K562 (cell line): ENCODE measurements around the gene NAV2. TPM values are rescaled to one million over a fixed set of nuclear protein-coding genes. Genes with fewer than 3 reads are reported as not detected.

Source experiments
- BHLHE40 ChIP-seq: IDR thresholded peaks from 2 replicates; pipeline ENCODE4 v1.6.1; 2011; ENCODE audit warnings: low read length, improper control_type of control experiment
- CEBPB ChIP-seq: fragments of 450-650 bp; IDR thresholded peaks from 2 replicates; pipeline ENCODE4 v1.6.1; 2016; ENCODE audit warnings: missing genetic modification characterization, missing compliant biosample characterization
- CHD4 ChIP-seq: fragments of 200-600 bp; sonication (generic); IDR thresholded peaks from 3 replicates; pipeline ENCODE4 v1.6.1; 2012; ENCODE audit warnings: low read depth, mild to moderate bottlenecking, mixed read lengths, low read length, inconsistent platforms; ENCODE audit not compliant: insufficient read depth, insufficient replicate concordance, poor library complexity, severe bottlenecking
- E2F6 ChIP-seq, 2 experiments: IDR thresholded peaks; 2 replicates each; pipeline ENCODE4 v1.6.1; 2011; ENCODE audit warnings: borderline replicate concordance in 1 of 2, control low read depth in 1 of 2, low read depth in 1 of 2, low read length in 1 of 2, mild to moderate bottlenecking in 1 of 2, mixed read lengths in 1 of 2, moderate library complexity in 1 of 2; ENCODE audit not compliant: insufficient read depth in 1 of 2, insufficient read length in 1 of 2, poor library complexity in 1 of 2, severe bottlenecking in 1 of 2; ENCODE audit errors: extremely low read depth in 1 of 2
- HES1 ChIP-seq: fragments of 450-650 bp; IDR thresholded peaks from 2 replicates; pipeline ENCODE4 v1.6.1; 2016; ENCODE audit warnings: low read depth, mild to moderate bottlenecking, moderate library complexity
- IFI16 ChIP-seq: fragments of 250-450 bp; sonication (Bioruptor Pico); IDR thresholded peaks from 2 replicates; pipeline ENCODE4 v2.1.2; 2022; ENCODE audit warnings: mild to moderate bottlenecking, inconsistent platforms
- KDM2B ChIP-seq: fragments of 250-450 bp; sonication (Bioruptor Pico); IDR thresholded peaks from 2 replicates; pipeline ENCODE4 v1.8.0; 2021; ENCODE audit warnings: mild to moderate bottlenecking, moderate library complexity
- MCM2 ChIP-seq: fragments of 450-650 bp; IDR thresholded peaks from 2 replicates; pipeline ENCODE4 v1.6.1; 2017; ENCODE audit warnings: low read depth, mild to moderate bottlenecking
- NFATC3 ChIP-seq: fragments of 450-650 bp; IDR thresholded peaks from 2 replicates; pipeline ENCODE4 v1.6.1; 2017; ENCODE audit warnings: mild to moderate bottlenecking
- NUFIP1 ChIP-seq: fragments of 450-650 bp; IDR thresholded peaks from 2 replicates; pipeline ENCODE4 v1.6.1; 2018; ENCODE audit not compliant: partially characterized antibody
- POLR3A ChIP-seq: IDR thresholded peaks from 2 replicates; pipeline ENCODE4 v1.6.1; 2011; ENCODE audit warnings: borderline replicate concordance, mild to moderate bottlenecking, moderate library complexity; ENCODE audit not compliant: insufficient read length, insufficient read depth; ENCODE audit errors: extremely low read depth
- TAF7 ChIP-seq: fragments of 450-650 bp; IDR thresholded peaks from 2 replicates; pipeline ENCODE4 v1.6.1; 2016; ENCODE audit warnings: missing genetic modification characterization, missing compliant biosample characterization
- ZNF717 ChIP-seq: fragments of 250-450 bp; sonication (Bioruptor Pico); IDR thresholded peaks from 2 replicates; pipeline ENCODE4 v1.5.0; 2021
- polyA plus RNA-seq, 8 experiments: library from polyadenylated mRNA; depleted of rRNA in 4 of 8; stranded (reverse) in 5 of 8; unstranded in 3 of 8; fragments of >200 nt; fragmentation: Nextera tagmentation in 2 of 8; fragmentation: Illumina TruSeq in 1 of 8; extraction: Ambion mirVana in 2 of 8; extraction: Trizol in 1 of 8; gene quantifications; 2 replicates each; pipeline versions ENCODE4 v1.2.1 to v1.2.3, GENCODE V29; 2011 to 2014; ENCODE audit warnings: inconsistent platforms in 1 of 8, missing spikeins in 1 of 8
- total RNA-seq, 7 experiments: library from RNA; depleted of rRNA in 6 of 7; stranded (reverse); fragments of >200 nt in 6 of 7; fragmentation: Illumina TruSeq in 2 of 7; extraction: Trizol in 2 of 7; gene quantifications; 2 replicates each; pipeline versions ENCODE4 v1.2.1 to v1.2.3, GENCODE V29; 2011 to 2021; ENCODE audit warnings: low replicate concordance in 1 of 7
- TF ChIP-seq, protein P1 (sequence below): fragments of 250-450 bp; sonication (Bioruptor Pico); IDR thresholded peaks from 2 replicates; pipeline ENCODE4 v1.5.0; 2020; ENCODE audit warnings: mild to moderate bottlenecking
- TF ChIP-seq, protein P2 (sequence below), 2 experiments: fragments of 450-650 bp; IDR thresholded peaks; 2 replicates each; pipeline ENCODE4 v1.6.1; 2016; ENCODE audit warnings: mild to moderate bottlenecking in 2 of 2, borderline replicate concordance in 1 of 2, low read depth in 1 of 2, moderate library complexity in 1 of 2

NAV2 gene
- total and polyA plus RNA-seq, 9 of the 15 experiments (the other 6 are each of a cell fraction or from before 2014, with no cell fraction given), result 0.03 to 0.35 (median 0.05) TPM

DNA sequence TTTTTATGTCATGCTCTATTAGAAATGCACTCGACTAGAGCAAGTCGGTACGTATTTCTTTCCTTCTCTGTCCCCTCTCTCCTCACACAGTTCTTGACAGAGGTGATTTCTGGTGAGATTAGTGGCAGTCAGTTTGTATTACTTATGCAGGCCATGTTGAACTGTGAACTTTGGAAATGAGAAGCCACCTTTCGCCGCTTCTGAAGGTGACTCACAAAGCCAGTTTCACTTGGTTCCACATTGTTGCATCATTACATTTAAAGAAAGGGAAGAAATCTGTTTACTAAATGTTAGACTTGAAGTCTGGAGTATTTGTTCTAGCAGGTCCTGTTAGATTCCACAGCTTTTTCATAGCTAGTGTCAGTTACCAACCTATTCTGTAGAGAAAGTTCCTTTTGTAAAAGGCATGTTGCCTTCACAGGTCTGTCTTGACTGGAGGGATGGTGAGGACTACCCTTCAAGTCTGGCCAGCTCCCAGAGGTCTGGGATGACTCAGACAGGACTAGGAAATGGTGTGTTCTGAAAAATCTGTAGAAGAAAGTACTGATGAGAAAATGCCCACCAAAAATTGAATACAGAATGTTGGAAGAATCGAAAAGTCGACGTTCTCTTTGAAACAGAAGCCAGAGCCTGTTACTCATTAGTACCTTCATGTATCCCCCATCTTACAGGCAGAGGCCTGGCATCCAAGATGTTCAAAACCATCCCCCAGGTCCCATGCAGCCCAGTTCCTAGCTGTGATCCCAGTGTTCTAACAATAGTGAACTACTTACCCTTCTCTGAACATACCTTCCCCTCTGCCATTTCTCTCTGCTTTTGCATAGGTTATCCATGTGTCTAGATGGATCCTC is 266.3 kb downstream of the NAV2 start (continued):
- TF ChIP-seq BHLHE40 (no peak), CHD4 (no peak), POLR3A (no peak), HES1 (no peak), KDM2B (no peak), NUFIP1 (no peak), IFI16 (peak; percentile 66; the same call in 1 of the 2 replicates), E2F6 (IDR thresholded peaks at IDR 0.05; ENCODE audit: borderline replicate concordance in 1 of 2, extremely low read depth in 1 of 2, insufficient read depth in 1 of 2, insufficient read length in 1 of 2, low read depth in 1 of 2, low read length in 1 of 2, poor library complexity in 1 of 2, severe bottlenecking in 1 of 2) (no peak), NFATC3 (no peak), ZNF717 (CRISPR knock-in tag) (no peak), TAF7 (tag) (no peak; the same call in 1 of the 2 replicates), CEBPB (peak; percentile 93), MCM2 (no peak)
- TF ChIP-seq, protein P1, sequence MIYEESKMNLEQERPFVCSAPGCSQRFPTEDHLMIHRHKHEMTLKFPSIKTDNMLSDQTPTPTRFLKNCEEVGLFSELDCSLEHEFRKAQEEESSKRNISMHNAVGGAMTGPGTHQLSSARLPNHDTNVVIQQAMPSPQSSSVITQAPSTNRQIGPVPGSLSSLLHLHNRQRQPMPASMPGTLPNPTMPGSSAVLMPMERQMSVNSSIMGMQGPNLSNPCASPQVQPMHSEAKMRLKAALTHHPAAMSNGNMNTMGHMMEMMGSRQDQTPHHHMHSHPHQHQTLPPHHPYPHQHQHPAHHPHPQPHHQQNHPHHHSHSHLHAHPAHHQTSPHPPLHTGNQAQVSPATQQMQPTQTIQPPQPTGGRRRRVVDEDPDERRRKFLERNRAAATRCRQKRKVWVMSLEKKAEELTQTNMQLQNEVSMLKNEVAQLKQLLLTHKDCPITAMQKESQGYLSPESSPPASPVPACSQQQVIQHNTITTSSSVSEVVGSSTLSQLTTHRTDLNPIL (CRISPR knock-in tag), result peak; percentile 68
- TF ChIP-seq, protein P2, sequence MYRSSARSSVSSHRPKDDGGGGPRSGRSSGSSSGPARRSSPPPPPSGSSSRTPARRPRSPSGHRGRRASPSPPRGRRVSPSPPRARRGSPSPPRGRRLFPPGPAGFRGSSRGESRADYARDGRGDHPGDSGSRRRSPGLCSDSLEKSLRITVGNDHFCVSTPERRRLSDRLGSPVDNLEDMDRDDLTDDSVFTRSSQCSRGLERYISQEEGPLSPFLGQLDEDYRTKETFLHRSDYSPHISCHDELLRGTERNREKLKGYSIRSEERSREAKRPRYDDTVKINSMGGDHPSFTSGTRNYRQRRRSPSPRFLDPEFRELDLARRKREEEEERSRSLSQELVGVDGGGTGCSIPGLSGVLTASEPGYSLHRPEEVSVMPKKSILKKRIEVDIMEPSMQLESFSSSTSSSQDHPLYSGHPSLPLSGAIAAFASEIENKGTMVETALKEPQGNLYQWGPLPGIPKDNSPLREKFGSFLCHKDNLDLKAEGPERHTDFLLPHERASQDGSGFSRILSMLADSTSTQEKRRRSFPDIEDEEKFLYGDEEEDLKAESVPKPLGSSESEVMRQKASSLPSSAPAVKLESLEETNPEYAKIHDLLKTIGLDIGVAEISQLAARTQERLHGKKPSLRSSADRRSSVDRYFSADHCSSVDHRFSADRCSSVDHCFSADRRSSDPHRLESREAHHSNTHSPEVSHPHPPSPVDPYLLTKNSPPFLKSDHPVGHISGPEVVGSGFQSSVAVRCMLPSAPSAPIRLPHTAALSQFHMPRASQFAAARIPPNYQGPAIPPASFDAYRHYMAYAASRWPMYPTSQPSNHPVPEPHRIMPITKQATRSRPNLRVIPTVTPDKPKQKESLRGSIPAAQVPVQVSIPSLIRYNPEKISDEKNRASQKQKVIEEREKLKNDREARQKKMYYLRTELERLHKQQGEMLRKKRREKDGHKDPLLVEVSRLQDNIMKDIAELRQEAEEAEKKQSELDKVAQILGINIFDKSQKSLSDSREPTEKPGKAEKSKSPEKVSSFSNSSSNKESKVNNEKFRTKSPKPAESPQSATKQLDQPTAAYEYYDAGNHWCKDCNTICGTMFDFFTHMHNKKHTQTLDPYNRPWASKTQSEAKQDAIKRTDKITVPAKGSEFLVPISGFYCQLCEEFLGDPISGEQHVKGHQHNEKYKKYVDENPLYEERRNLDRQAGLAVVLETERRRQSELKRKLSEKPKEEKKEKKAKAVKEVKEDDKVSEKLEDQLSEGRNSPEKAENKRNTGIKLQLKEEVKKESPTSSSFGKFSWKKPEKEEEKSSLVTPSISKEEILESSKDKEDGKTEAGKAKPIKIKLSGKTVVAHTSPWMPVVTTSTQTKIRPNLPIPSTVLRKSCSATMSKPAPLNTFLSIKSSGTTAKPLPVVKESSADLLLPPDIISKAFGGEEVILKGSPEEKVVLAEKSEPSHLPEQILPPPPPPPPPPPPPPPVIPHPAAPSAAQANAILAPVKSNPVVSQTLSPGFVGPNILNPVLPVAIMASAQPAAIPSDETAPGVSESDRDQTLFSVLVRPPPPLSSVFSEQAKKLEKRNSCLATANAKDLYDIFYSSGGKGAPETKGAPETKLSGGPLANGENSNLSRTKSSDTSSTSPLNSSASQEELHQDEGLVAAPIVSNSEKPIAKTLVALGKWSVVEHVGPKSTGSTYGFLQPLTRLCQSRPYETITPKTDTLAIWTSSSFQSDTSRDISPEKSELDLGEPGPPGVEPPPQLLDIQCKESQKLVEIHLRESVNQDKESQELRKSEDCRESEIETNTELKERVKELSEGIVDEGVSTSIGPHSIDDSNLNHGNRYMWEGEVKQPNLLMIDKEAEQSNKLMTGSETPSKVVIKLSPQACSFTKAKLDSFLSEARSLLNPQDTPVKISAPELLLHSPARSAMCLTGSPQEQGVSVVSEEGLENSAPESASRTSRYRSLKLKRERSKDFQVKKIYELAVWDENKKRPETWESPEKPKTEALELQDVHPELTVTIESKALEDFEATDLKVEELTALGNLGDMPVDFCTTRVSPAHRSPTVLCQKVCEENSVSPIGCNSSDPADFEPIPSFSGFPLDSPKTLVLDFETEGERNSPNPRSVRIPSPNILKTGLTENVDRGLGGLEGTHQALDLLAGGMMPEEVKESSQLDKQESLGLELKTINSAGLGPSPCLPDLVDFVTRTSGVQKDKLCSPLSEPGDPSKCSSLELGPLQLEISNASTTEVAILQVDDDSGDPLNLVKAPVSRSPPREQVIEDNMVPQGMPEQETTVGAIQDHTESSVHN (IDR thresholded peaks at IDR 0.05; ENCODE audit: borderline replicate concordance in 1 of 2, low read depth in 1 of 2), result 0 out of 4 replicates have a peak, but pooled peaks of 1 of the 2 experiments have one; percentile 41
